Left lung (tissue), 10 donors: ENCODE data around the gene CD28. TPM values are rescaled to one million over a fixed set of nuclear protein-coding genes. Genes with fewer than 3 reads are reported as not detected.

Experiments used
- ATAC-seq: fragments of 200-7000 bp; cut with Tn5 transposase; one replicate; pipeline ENCODE4 v1.9.1; 2020; ENCODE audit warnings: moderate library complexity
- DNase-seq, 4 donors: peaks; one replicate each; pipeline ENCODE4 v3.0.0-alpha.2; 2013 to 2020
- H3K27ac ChIP-seq, 2 donors: fragments of 200-600 bp; sonication (generic) in 1 of 2; one replicate each; pipeline versions ENCODE4 v1.5.0 to v1.8.0; 2020 to 2021
- H3K27me3 ChIP-seq, 2 donors: fragments of 200-600 bp; sonication (generic) in 1 of 2; one replicate each; pipeline versions ENCODE4 v1.5.0 to v1.8.0; 2020 to 2021
- H3K36me3 ChIP-seq, 2 donors: fragments of 200-600 bp; sonication (generic) in 1 of 2; one replicate each; pipeline versions ENCODE4 v1.5.0 to v1.8.0; 2020 to 2021
- H3K4me1 ChIP-seq, 2 donors: fragments of 200-600 bp; one replicate each; pipeline ENCODE4 v1.8.0; 2021
- H3K4me3 ChIP-seq, 2 donors: fragments of 200-600 bp; sonication (generic) in 1 of 2; one replicate each; pipeline versions ENCODE4 v1.5.0 to v1.8.0; 2020 to 2021; ENCODE audit warnings: mild to moderate bottlenecking in 1 of 2
- H3K9me3 ChIP-seq, 2 donors: fragments of 200-600 bp; sonication (generic) in 1 of 2; one replicate each; pipeline versions ENCODE4 v1.5.0 to v1.8.0; 2020 to 2021
- CTCF ChIP-seq, 2 donors: fragments of 200-600 bp; sonication (generic) in 1 of 2; IDR thresholded peaks; one replicate each; pipeline versions ENCODE4 v1.5.0 to v1.8.0; 2021; ENCODE audit warnings: antibody characterized with exemption in 2 of 2
- intact Hi-C, 2 donors: fragments of 100-400 bp; cut with DNase I; formaldehyde crosslinking; loops; one replicate each; pipeline versions ENCODE4 v1.11.2 to v1.14.2; 2022
- polyA plus RNA-seq, 6 donors: library from polyadenylated mRNA; unstranded; fragments of 120-200 nt; gene quantifications; one replicate each; pipeline ENCODE4 v1.2.1, GENCODE V29; 2013; ENCODE audit not compliant: insufficient read length in 6 of 6
- total RNA-seq, 2 donors: library from RNA; stranded (reverse); fragmentation: NEBNext Ultra II Directional; extraction: Animal tissue kit (Norgen Biotek cat#: 25700); gene quantifications; one replicate each; pipeline ENCODE4 v1.2.1, GENCODE V29; 2021
- donor health status: DM: no; HTN: yes; CAD: no.
- donor health status: DM: no; HTN: no; CAD: no.

CD28 gene
- total and polyA plus RNA-seq, 8 donors = 1.3 to 4.6 (median 2.4) TPM

GRCh38 chr2:203741566-203741965 lies 35.1 kb downstream of the CD28 start:
- H3K4me3 ChIP-seq = no peak overlapping the region
- DNase-seq (no peak), ATAC-seq (no peak)
- no peaks in the 10 kb centered on the region for H3K36me3 ChIP-seq
- H3K4me1 ChIP-seq = no peaks in the 10 kb centered on the region
- TF ChIP-seq CTCF (IDR thresholded peaks at IDR 0.05) = no peak
- intact Hi-C loops = no loop called here
- no peaks in the 10 kb centered on the region for H3K9me3 ChIP-seq
- H3K27me3 ChIP-seq = no peaks in the 10 kb centered on the region
- H3K27ac ChIP-seq = peak overlapping the region in 1 of 2 donors; percentile 29

GRCh38 chr2:203743441-203743981 lies 37.1 kb downstream of the CD28 start:
- no peaks in the 10 kb centered on the region for H3K4me1 ChIP-seq
- H3K27ac ChIP-seq = no peak overlapping the region
- ATAC-seq = peak; percentile 58
- H3K36me3 ChIP-seq = no peaks in the 10 kb centered on the region
- intact Hi-C loops = no loop called here
- no peaks in the 10 kb centered on the region for H3K9me3 ChIP-seq
- H3K27me3 ChIP-seq = no peaks in the 10 kb centered on the region
- no peak for DNase-seq
- no peak for TF ChIP-seq CTCF (IDR thresholded peaks at IDR 0.05)
- no peak overlapping the region for H3K4me3 ChIP-seq

GRCh38 chr2:203744091-203744490 lies 37.7 kb downstream of the CD28 start:
- Histone ChIP-seq H3K27ac (no peak overlapping the region), H3K4me1 (no peaks in the 10 kb centered on the region), H3K36me3 (no peaks in the 10 kb centered on the region), H3K27me3 (no peaks in the 10 kb centered on the region), H3K9me3 (no peaks in the 10 kb centered on the region), H3K4me3 (no peak overlapping the region)
- no peak for ATAC-seq
- TF ChIP-seq CTCF (IDR thresholded peaks at IDR 0.05) = no peak
- intact Hi-C loops = no loop called here
- DNase-seq = no peak

GRCh38 chr2:203745267-203745666 lies 38.8 kb downstream of the CD28 start:
- Histone ChIP-seq H3K4me1 (no peaks in the 10 kb centered on the region), H3K4me3 (no peak overlapping the region), H3K36me3 (no peaks in the 10 kb centered on the region), H3K9me3 (no peaks in the 10 kb centered on the region), H3K27me3 (no peaks in the 10 kb centered on the region), H3K27ac (no peak overlapping the region)
- ATAC-seq = no peak
- intact Hi-C loops = no loop called here
- no peak for DNase-seq
- no peak for TF ChIP-seq CTCF (IDR thresholded peaks at IDR 0.05)

GRCh38 chr2:203748331-203749126 lies 42.1 kb downstream of the CD28 start:
- intact Hi-C loops = no loop called here
- DNase-seq (no peak), ATAC-seq (no peak)
- Histone ChIP-seq H3K9me3 (no peaks in the 10 kb centered on the region), H3K27me3 (no peaks in the 10 kb centered on the region), H3K27ac (no peak overlapping the region), H3K4me3 (no peak overlapping the region), H3K36me3 (no peaks in the 10 kb centered on the region), H3K4me1 (no peaks in the 10 kb centered on the region)
- no peak for TF ChIP-seq CTCF (IDR thresholded peaks at IDR 0.05)
